Liver (tissue), 9 donors: Measurements from ENCODE around the gene CIPC. TPM values are rescaled to one million over a fixed set of nuclear protein-coding genes. Genes with fewer than 3 reads are reported as not detected.

Experiments
- DNase-seq: peaks from one replicate; pipeline ENCODE4 v3.0.0-alpha.2; 2017; ENCODE audit warnings: low spot score
- H3K27ac ChIP-seq, 2 donors: one replicate each; pipeline ENCODE4 v1.7.0; 2013; ENCODE audit warnings: inconsistent platforms in 2 of 2, low read length in 2 of 2, control low read depth in 1 of 2, low read depth in 1 of 2, mild to moderate bottlenecking in 1 of 2
- H3K27me3 ChIP-seq, 4 donors: one replicate each; pipeline versions ENCODE4 v1.6.1 to v1.7.0; 2013; ENCODE audit warnings: low read length in 3 of 4, inconsistent platforms in 1 of 4, mild to moderate bottlenecking in 1 of 4, moderate library complexity in 1 of 4; ENCODE audit not compliant: control insufficient read depth in 4 of 4, insufficient read depth in 4 of 4
- H3K36me3 ChIP-seq, 4 donors: one replicate each; pipeline versions ENCODE4 v1.6.1 to v1.7.0; 2013; ENCODE audit warnings: low read length in 3 of 4, mild to moderate bottlenecking in 3 of 4, low read depth in 1 of 4, moderate library complexity in 1 of 4; ENCODE audit not compliant: control insufficient read depth in 4 of 4, insufficient read depth in 3 of 4
- H3K4me1 ChIP-seq, 4 donors: one replicate each; pipeline versions ENCODE4 v1.6.1 to v1.7.0; 2013; ENCODE audit warnings: low read length in 3 of 4, mild to moderate bottlenecking in 3 of 4, moderate library complexity in 1 of 4; ENCODE audit not compliant: control insufficient read depth in 4 of 4, insufficient read depth in 4 of 4
- H3K4me3 ChIP-seq, 3 donors: one replicate each; pipeline versions ENCODE4 v1.6.1 to v1.7.0; 2013; ENCODE audit warnings: low read length in 3 of 3, control low read depth in 1 of 3, low read depth in 1 of 3, mild to moderate bottlenecking in 1 of 3
- H3K9ac ChIP-seq, 2 donors: one replicate each; pipeline ENCODE4 v1.7.0; 2013; ENCODE audit warnings: low read length in 2 of 2, mild to moderate bottlenecking in 2 of 2, moderate library complexity in 2 of 2, control low read depth in 1 of 2, low read depth in 1 of 2
- H3K9me3 ChIP-seq, 4 donors: one replicate each; pipeline versions ENCODE4 v1.6.1 to v1.7.0; 2013; ENCODE audit warnings: low read length in 3 of 4; ENCODE audit not compliant: control insufficient read depth in 4 of 4
- EGR1 ChIP-seq, 2 donors: IDR thresholded peaks; 2 replicates each; pipeline ENCODE4 v1.6.1; 2016 to 2018; ENCODE audit warnings: antibody characterized with exemption in 2 of 2, low read depth in 2 of 2
- HNF4G ChIP-seq: IDR thresholded peaks from 2 replicates; pipeline ENCODE4 v1.6.1; 2016; ENCODE audit warnings: antibody characterized with exemption
- NR2F2 ChIP-seq: IDR thresholded peaks from 2 replicates; pipeline ENCODE4 v1.6.1; 2016; ENCODE audit warnings: antibody characterized with exemption
- WGBS: extraction: QIAGEN DNeasy Blood & Tissue Kit; methylation state at CpG from one replicate; pipeline ENCODE4 v1.1.7; 2013; 5-methylcytosine and 5-hydroxymethylcytosine counted together
- polyA plus RNA-seq, 2 donors: library from polyadenylated mRNA; stranded (reverse) in 1 of 2; unstranded in 1 of 2; fragments of 200-250 nt in 1 of 2; fragments of >200 nt in 1 of 2; fragmentation: Nextera tagmentation in 1 of 2; extraction: Ambion mirVana in 1 of 2; gene quantifications; one replicate each; pipeline versions ENCODE4 v1.2.1 to v1.2.3, GENCODE V29; 2013 to 2015
- total RNA-seq, 2 donors: library from RNA; depleted of rRNA; stranded (reverse); fragments of >200 nt; gene quantifications; one replicate each; pipeline ENCODE4 v1.2.3, GENCODE V29; 2014
- TF ChIP-seq, protein P1 (sequence below): IDR thresholded peaks from 2 replicates; pipeline ENCODE4 v1.6.1; 2016; ENCODE audit warnings: antibody characterized with exemption
- TF ChIP-seq, protein P2 (sequence below): IDR thresholded peaks from 2 replicates; pipeline ENCODE4 v1.6.1; 2016; ENCODE audit warnings: antibody characterized with exemption
- TF ChIP-seq, protein P3 (sequence below): fragments of 150-350 bp; IDR thresholded peaks from 2 replicates; pipeline ENCODE4 v1.5.1; 2017; ENCODE audit warnings: improper control_type of control experiment, low read depth, low read length; ENCODE audit not compliant: missing input control
- donor health status: healthy.
- donor health status: healthy.
- donor health status: healthy.
- donor health status: healthy.
- donor health status: healthy.

CIPC gene
- total and polyA plus RNA-seq, 4 donors: 5.2 to 17.8 (median 6.7) TPM

DNA sequence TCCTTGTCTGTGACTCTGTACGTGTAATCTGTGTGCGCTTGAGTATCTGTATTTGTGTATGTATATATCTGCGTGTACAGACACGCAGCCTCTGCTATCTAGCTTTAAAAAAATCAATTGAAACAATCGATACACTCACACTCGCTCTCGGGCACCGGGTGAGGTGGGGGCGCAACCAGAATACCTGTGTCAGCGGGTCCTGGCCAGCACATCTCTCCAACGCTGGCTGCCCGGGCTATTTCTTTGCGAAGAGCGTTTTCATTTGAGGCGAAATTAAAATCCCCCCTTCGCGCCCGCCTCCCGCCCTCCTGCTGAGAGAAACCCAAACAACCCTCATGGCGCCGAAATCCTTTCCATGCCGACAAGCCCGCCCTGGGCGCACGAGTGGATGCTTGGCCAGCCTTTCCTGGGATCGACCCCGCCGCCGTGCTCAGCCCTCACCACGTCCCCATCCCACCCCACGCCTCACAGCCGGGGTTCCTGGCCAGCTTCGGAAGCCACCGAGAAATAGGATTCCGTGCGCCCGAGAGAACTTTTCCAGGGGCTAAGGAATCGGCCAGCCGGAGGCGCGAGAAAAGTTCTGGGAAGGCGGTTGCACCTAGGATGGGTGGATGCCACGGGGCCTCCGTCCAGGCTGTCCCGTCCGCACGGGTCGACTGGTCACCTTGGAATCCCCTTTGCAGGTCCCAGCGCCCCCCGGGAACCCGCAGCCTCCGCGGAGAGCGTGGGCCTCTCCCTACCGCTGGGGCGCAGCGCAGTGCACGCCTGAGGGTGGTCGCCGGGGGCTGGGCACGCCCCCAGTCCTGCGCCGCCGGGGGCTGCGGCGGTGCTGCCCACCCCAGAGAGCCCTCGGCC, 42.5 kb downstream of the CIPC start:
- Histone ChIP-seq H3K36me3 (no peaks in the 10 kb centered on the region), H3K4me1 (peaks cover 14 to 25% (median 17%) of the 10 kb centered on the region in 4 donors), H3K27me3 (peaks cover 5 to 13% (median 9%) of the 10 kb centered on the region in 4 donors), H3K4me3 (peak overlapping the region in 1 of 3 donors; percentile 30), H3K9ac (no peak overlapping the region), H3K9me3 (no peaks in the 10 kb centered on the region), H3K27ac (no peak overlapping the region)
- TF ChIP-seq HNF4G (no peak), EGR1 (IDR thresholded peaks at IDR 0.05; ENCODE audit: low read depth in 2 of 2) (no peak)
- TF ChIP-seq, protein P1, sequence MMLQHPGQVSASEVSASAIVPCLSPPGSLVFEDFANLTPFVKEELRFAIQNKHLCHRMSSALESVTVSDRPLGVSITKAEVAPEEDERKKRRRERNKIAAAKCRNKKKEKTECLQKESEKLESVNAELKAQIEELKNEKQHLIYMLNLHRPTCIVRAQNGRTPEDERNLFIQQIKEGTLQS: no peak
- TF ChIP-seq, protein P2, sequence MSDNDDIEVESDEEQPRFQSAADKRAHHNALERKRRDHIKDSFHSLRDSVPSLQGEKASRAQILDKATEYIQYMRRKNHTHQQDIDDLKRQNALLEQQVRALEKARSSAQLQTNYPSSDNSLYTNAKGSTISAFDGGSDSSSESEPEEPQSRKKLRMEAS: no peak
- no peak for DNase-seq
- WGBS: 2% methylated on average over 67 of the region's 67 CpGs

DNA sequence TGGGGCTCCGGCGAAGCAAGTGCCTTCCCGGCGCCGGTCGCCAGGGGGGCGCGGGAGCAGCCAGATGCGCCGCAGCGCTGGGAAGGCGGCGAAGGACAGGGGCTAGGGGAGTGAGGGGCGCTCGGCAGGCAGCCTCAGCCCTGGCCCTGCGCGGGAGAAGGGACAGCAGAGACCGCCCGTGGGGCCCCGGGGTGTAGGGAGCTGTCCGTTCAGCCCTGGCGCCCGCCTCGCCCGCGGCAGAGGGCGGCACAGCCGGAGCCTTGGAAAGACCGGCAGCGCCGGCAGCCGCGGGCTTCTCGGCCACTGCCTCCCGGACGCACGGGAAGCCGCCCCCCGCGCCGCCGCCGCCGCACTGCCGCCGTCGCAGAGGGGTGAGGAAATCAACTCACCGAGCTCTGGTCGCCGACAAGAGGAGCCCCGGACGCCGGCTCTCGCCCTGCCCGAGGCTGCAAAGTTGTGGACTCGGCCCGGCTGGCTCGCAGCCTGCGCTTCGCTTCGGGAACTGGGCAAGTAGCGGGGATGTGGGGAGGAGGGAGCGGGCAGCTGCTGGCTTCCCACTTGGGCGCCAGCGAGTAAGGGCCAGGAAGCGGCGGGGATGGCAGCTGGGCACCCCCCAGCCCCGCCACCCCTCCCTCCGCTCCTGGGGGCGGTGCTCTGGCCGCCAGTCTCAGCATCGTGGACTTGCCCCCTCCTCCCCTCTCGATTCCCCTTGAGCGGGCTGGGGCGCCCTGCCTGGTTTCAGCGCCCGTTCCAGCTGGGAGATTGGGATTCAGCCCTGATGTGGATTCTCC, 43.4 kb downstream of the CIPC start, which contains the start of gene ZDHHC22:
Gene ZDHHC22 (minus strand): TSS at position 578 of the 791 bp plus-strand sequence. CDS start 2,053 bp downstream, outside the sequence.
- no peak within 1 kb of the TSS for H3K9ac ChIP-seq
- WGBS: 1% methylated on average over 77 of the region's 77 CpGs
- no peak within 1 kb of the TSS for H3K27ac ChIP-seq
- H3K36me3 ChIP-seq: no peaks in the 10 kb centered on the region
- H3K27me3 ChIP-seq: peaks cover 5 to 15% (median 9%) of the 10 kb centered on the region in 4 donors
- H3K4me1 ChIP-seq: peaks cover 14 to 25% (median 17%) of the 10 kb centered on the region in 4 donors
- H3K4me3 ChIP-seq: peak within 1 kb of the TSS in 1 of 3 donors; percentile 30
- H3K9me3 ChIP-seq: no peaks in the 10 kb centered on the region
- no peak for DNase-seq
- TF ChIP-seq, protein P3, sequence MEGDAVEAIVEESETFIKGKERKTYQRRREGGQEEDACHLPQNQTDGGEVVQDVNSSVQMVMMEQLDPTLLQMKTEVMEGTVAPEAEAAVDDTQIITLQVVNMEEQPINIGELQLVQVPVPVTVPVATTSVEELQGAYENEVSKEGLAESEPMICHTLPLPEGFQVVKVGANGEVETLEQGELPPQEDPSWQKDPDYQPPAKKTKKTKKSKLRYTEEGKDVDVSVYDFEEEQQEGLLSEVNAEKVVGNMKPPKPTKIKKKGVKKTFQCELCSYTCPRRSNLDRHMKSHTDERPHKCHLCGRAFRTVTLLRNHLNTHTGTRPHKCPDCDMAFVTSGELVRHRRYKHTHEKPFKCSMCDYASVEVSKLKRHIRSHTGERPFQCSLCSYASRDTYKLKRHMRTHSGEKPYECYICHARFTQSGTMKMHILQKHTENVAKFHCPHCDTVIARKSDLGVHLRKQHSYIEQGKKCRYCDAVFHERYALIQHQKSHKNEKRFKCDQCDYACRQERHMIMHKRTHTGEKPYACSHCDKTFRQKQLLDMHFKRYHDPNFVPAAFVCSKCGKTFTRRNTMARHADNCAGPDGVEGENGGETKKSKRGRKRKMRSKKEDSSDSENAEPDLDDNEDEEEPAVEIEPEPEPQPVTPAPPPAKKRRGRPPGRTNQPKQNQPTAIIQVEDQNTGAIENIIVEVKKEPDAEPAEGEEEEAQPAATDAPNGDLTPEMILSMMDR: peak; percentile 10
- TF ChIP-seq, protein P1: no peak

DNA sequence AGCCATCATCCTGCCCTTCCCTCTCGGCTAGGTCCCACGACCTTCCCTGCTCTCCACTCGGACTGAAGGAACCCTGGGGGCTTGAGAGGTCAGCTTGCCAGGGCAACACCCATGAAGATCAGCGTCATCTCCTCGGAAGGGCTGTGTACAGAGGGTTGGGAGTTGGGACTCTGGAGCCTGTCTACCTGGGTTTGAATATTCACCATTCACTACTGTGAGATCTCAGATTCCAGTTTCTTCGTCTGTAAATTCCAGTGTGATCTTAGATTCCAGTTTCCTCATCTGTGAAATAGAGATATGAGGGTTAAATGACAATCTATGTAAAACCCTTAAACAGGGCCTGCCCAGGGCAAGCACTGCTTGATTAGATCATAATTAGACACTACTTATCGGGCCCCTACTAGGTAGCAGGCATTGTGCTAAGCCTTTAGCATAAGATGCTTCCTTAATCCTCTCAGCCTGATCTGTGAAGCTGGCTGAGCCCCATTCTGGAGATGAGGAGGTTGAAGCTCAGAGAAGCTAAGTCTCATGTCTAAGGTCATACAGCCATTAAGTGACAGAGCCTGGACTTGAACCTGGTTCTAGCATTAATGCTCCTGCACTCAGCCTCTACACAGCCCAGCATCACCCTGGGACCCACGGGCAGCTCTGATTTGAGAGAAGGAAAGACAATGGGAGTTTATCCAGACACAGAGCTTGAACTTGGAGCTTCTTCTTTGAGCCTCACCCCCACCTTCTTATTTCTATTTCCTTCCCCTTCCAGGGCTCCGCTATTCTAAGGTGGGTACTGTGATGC, 44.1 kb downstream of the CIPC start:
- TF ChIP-seq, protein P1: no peak
- TF ChIP-seq NR2F2: no peak
- H3K9me3 ChIP-seq: no peaks in the 10 kb centered on the region
- no peak overlapping the region for H3K9ac ChIP-seq
- H3K27ac ChIP-seq: no peak overlapping the region
- 10% methylated on average over 9 of the region's 9 CpGs for WGBS
- peak overlapping the region in 1 of 3 donors; percentile 30 for H3K4me3 ChIP-seq
- H3K27me3 ChIP-seq: peaks cover 5 to 12% (median 9%) of the 10 kb centered on the region in 4 donors
- peaks cover 14 to 25% (median 17%) of the 10 kb centered on the region in 4 donors for H3K4me1 ChIP-seq
- no peak for DNase-seq
- H3K36me3 ChIP-seq: no peaks in the 10 kb centered on the region
